Heart right ventricle (tissue), 16 donors: ENCODE results near the gene ILDR1. TPM values are rescaled to one million over a fixed set of nuclear protein-coding genes. Genes with fewer than 3 reads are reported as not detected.

ENCODE experiments used
- ATAC-seq, 8 donors: fragments of 200-7000 bp; cut with Tn5 transposase; one replicate each; pipeline ENCODE4 v1.9.1; 2020; ENCODE audit warnings: mild to moderate bottlenecking in 8 of 8, moderate library complexity in 8 of 8, moderate number of reproducible peaks in 1 of 8
- DNase-seq, 2 donors: peaks; one replicate each; pipeline ENCODE4 v3.0.0-alpha.2; 2020
- H3K27ac ChIP-seq, 10 donors: fragments of 200-600 bp; sonication (generic) in 2 of 10; one replicate each; pipeline versions ENCODE4 v1.5.0 to v1.8.0; 2020 to 2022; ENCODE audit warnings: mild to moderate bottlenecking in 3 of 10
- H3K27me3 ChIP-seq, 7 donors: fragments of 200-600 bp; one replicate each; pipeline ENCODE4 v1.8.0; 2021 to 2022; ENCODE audit warnings: mild to moderate bottlenecking in 2 of 7
- H3K36me3 ChIP-seq, 9 donors: fragments of 200-600 bp; sonication (generic) in 1 of 9; one replicate each; pipeline versions ENCODE4 v1.5.0 to v1.8.0; 2020 to 2022; ENCODE audit warnings: mild to moderate bottlenecking in 2 of 9
- H3K4me1 ChIP-seq, 9 donors: fragments of 200-600 bp; sonication (generic) in 1 of 9; one replicate each; pipeline versions ENCODE4 v1.5.0 to v1.8.0; 2020 to 2022; ENCODE audit warnings: mild to moderate bottlenecking in 4 of 9
- H3K4me3 ChIP-seq, 10 donors: fragments of 200-600 bp; sonication (generic) in 2 of 10; one replicate each; pipeline versions ENCODE4 v1.5.0 to v1.8.0; 2020 to 2022; ENCODE audit warnings: mild to moderate bottlenecking in 7 of 10, moderate library complexity in 2 of 10
- H3K9me3 ChIP-seq, 11 donors: fragments of 200-600 bp in 10 of 11; sonication (generic) in 2 of 11; one replicate each; pipeline versions ENCODE4 v1.5.0 to v1.8.0; 2013 to 2022; ENCODE audit warnings: mild to moderate bottlenecking in 2 of 11, control low read depth in 1 of 11, moderate library complexity in 1 of 11
- CTCF ChIP-seq, 9 donors: fragments of 200-600 bp; sonication (generic) in 2 of 9; IDR thresholded peaks; one replicate each; pipeline versions ENCODE4 v1.5.0 to v1.8.0; 2021 to 2022; ENCODE audit warnings: antibody characterized with exemption in 9 of 9, mild to moderate bottlenecking in 5 of 9, moderate library complexity in 1 of 9
- WGBS, 2 donors: extraction: QIAGEN DNeasy Blood & Tissue Kit; methylation state at CpG; one replicate each; pipeline ENCODE4 v1.1.7; 2013; ENCODE audit warnings: inconsistent platforms in 1 of 2; 5-methylcytosine and 5-hydroxymethylcytosine counted together
- intact Hi-C, 10 donors: fragments of 100-400 bp; cut with DNase I; formaldehyde crosslinking; loops; one replicate each; pipeline versions ENCODE4 v1.11.1 to v1.14.2; 2022
- polyA plus RNA-seq, 2 donors: library from polyadenylated mRNA; stranded (reverse); fragments of 200-250 nt; gene quantifications; one replicate each; pipeline ENCODE4 v1.2.3, GENCODE V29; 2013
- total RNA-seq, 10 donors: library from RNA; stranded (reverse); fragmentation: NEBNext Ultra II Directional in 3 of 10; extraction: Animal tissue kit (Norgen Biotek cat#: 25700) in 3 of 10; gene quantifications; one replicate each; pipeline versions ENCODE4 v1.2.1 to v1.2.4, GENCODE V29; 2021 to 2023
- donor health status: Arrhythmogenic right ventricular cardiomyopathy.
- donor health status: ischemic (EF 13 %, LVEDD 7.1; RV severe dilation, severe dysfunction).
- donor health status: healthy with polysubstance abuse.
- donor health status: DM: no; HTN: yes; CAD: no.
- donor health status: DM: no; HTN: no; CAD: no.
- donor health status: ischemic (EF 25% LVEDD 6.9; RV normal size, moderate dysfunction).
- donor health status: ischemic (EF 25% LVEDD 5.7; RV mildly dilated, moderate dysfunction).
- donor health status: healthy.
- donor health status: DM: yes; HTN: yes; CAD: no.
- donor health status: Ischemic cardiomyopathy.
- donor health status: ischemic (EF 35%, LVEDD 5.7; RV mildly dilated, moderate dysfunction).
- donor health status: nonischemic (EF 11% LVEDD 7.7; RV severe dilation, severe dysfunction).
- donor health status: DM: yes; HTN: yes; CAD: no.
- donor health status: PGD.
- donor health status: ischemic (EF 29% LVEDD 5.4; RV normal size, mild dysfunction).
- donor health status: nonischemic (EF 23%, LVEDD 6.1; RV moderate dilation, normal function).

Gene ILDR1
- total and polyA plus RNA-seq, 12 donors, result 0.13 to 0.25 (median 0.19) TPM; not detected in 8

- no peak for DNase-seq
- intact Hi-C loops, result no loop called here
- Histone ChIP-seq H3K27me3 (no peaks in the 10 kb centered on the region), H3K4me3 (no peak overlapping the region), H3K27ac (no peak overlapping the region), H3K36me3 (no peaks in the 10 kb centered on the region), H3K9me3 (peaks cover 0 to 28% (median 6%) of the 10 kb centered on the region in 11 donors), H3K4me1 (peaks cover 0 to 6% (median 0%) of the 10 kb centered on the region in 9 donors)
- 98 to 100% methylated on average over 1 of the region's 1 CpG for WGBS, 2 donors
- no peak for TF ChIP-seq CTCF (IDR thresholded peaks at IDR 0.05)
- ATAC-seq, result no peak
Observed at GRCh38 chr3:121975702-121976302, 46.2 kb downstream of the ILDR1 start.

- ATAC-seq, result no peak
- Histone ChIP-seq H3K27ac (no peak overlapping the region), H3K36me3 (no peaks in the 10 kb centered on the region), H3K4me3 (no peak overlapping the region), H3K27me3 (no peaks in the 10 kb centered on the region), H3K4me1 (peaks cover 0 to 2% (median 0%) of the 10 kb centered on the region in 9 donors), H3K9me3 (peaks cover 0 to 28% (median 6%) of the 10 kb centered on the region in 11 donors)
- intact Hi-C loops, result no loop called here
- no peak for DNase-seq
- 86 to 91% methylated on average over 2 of the region's 2 CpGs for WGBS, 2 donors
- TF ChIP-seq CTCF (IDR thresholded peaks at IDR 0.05), result no peak
Observed at GRCh38 chr3:121974601-121975111, 47.4 kb downstream of the ILDR1 start.

- no peak overlapping the region for H3K4me3 ChIP-seq
- peaks cover 0 to 24% (median 5%) of the 10 kb centered on the region in 11 donors for H3K9me3 ChIP-seq
- H3K36me3 ChIP-seq, result no peaks in the 10 kb centered on the region
- no peaks in the 10 kb centered on the region for H3K27me3 ChIP-seq
- 87 to 90% methylated on average over 1 of the region's 1 CpG for WGBS, 2 donors
- ATAC-seq (no peak), DNase-seq (no peak)
- H3K4me1 ChIP-seq, result no peaks in the 10 kb centered on the region
- no peak for TF ChIP-seq CTCF (IDR thresholded peaks at IDR 0.05)
- H3K27ac ChIP-seq, result no peak overlapping the region
- intact Hi-C loops, result no loop called here
Observed at GRCh38 chr3:121970047-121970446, 52.0 kb downstream of the ILDR1 start.

- no peak overlapping the region for H3K27ac ChIP-seq
- H3K4me3 ChIP-seq, result no peak overlapping the region
- intact Hi-C loops, result no loop called here
- H3K4me1 ChIP-seq, result no peaks in the 10 kb centered on the region
- H3K36me3 ChIP-seq, result no peaks in the 10 kb centered on the region
- 80 to 81% methylated on average over 2 of the region's 2 CpGs for WGBS, 2 donors
- H3K27me3 ChIP-seq, result no peaks in the 10 kb centered on the region
- ATAC-seq (no peak), DNase-seq (no peak)
- peaks cover 0 to 21% (median 4%) of the 10 kb centered on the region in 11 donors for H3K9me3 ChIP-seq
- TF ChIP-seq CTCF (IDR thresholded peaks at IDR 0.05), result no peak
Observed at GRCh38 chr3:121969631-121970030, 52.4 kb downstream of the ILDR1 start.
